Liver (tissue), 3 donors: Measurements from ENCODE around the gene ATP5MK.

Experiments used
- CTCF ChIP-seq: fragments of 150-350 bp; IDR thresholded peaks from 2 replicates; pipeline ENCODE4 v1.5.1; 2017; ENCODE audit warnings: improper control_type of control experiment, low read depth, low read length; ENCODE audit not compliant: missing input control
- EGR1 ChIP-seq, 2 donors: IDR thresholded peaks; 2 replicates each; pipeline ENCODE4 v1.6.1; 2016 to 2018; ENCODE audit warnings: antibody characterized with exemption in 2 of 2, low read depth in 2 of 2
- HNF4A ChIP-seq, 2 donors: conservative IDR thresholded peaks; 2 replicates each; pipeline ENCODE4 v1.6.1; 2016; ENCODE audit warnings: antibody characterized with exemption in 2 of 2, mild to moderate bottlenecking in 2 of 2
- TAF1 ChIP-seq: conservative IDR thresholded peaks from 2 replicates; pipeline ENCODE4 v1.6.1; 2016; ENCODE audit warnings: antibody characterized with exemption, mild to moderate bottlenecking
- donor health status: healthy.
- donor health status: healthy.

- TF ChIP-seq CTCF (no peak), TAF1 (no peak), EGR1 (IDR thresholded peaks at IDR 0.05; ENCODE audit: low read depth in 2 of 2) (no peak), HNF4A (conservative IDR thresholded peaks at IDR 0.05) (no peak)
These were observed 22.8 kb upstream of the ATP5MK start for GRCh38 chr10:103419101-103419500.
